K562 (cell line): ENCODE results near the gene DYNC1H1. TPM values are rescaled to one million over a fixed set of nuclear protein-coding genes. Genes with fewer than 3 reads are reported as not detected.

Experiments used
- ATAC-seq: fragments of 200-7000 bp; cut with Tn5 transposase; 3 replicates; pipeline ENCODE4 v1.9.1; 2020; ENCODE audit warnings: moderate library complexity
- BruUV-seq: library from RNA; stranded (reverse); fragments of 400-500 nt; replicated peaks from 2 replicates; lab custom pipeline; 2021; lab: Mats Ljungman, UMichigan
- CTCF ChIA-PET: fragments of 300-600 bp; formaldehyde crosslinking; extraction: SDS; loops from one replicate; lab custom pipeline; 2021; ENCODE audit warnings: low intra/inter-chr PET ratio; lab: Yijun Ruan, JAX
- POLR2A ChIA-PET: fragments of 300-600, 350-650 bp; sonication (Branson Sonifier 250); formaldehyde crosslinking; extraction: SDS; loops from one replicate; lab custom pipeline; 2021; ENCODE audit warnings: antibody characterized with exemption, inconsistent platforms; lab: Yijun Ruan, JAX
- DNase-seq, 4 experiments: peaks; one replicate each; pipeline versions ENCODE4 v3.0.0 to v3.0.0-alpha.2; 2011 to 2018; ENCODE audit warnings: low spot score in 3 of 4, mixed read lengths in 3 of 4; ENCODE audit errors: extremely low read depth in 1 of 4
- FAIRE-seq: peaks from 2 replicates; lab custom pipeline; 2011; peaks lifted over from hg19 to GRCh38; lab: Jason Lieb, UNC
- H2AFZ ChIP-seq: 2 replicates; pipeline ENCODE4 v1.6.0; 2011; ENCODE audit warnings: low read depth, low read length, control low read depth, inconsistent platforms
- H3K27ac ChIP-seq: fragments of 200-600 bp; 3 replicates; pipeline ENCODE4 v1.8.0; 2011; ENCODE audit warnings: low read depth, mild to moderate bottlenecking, control low read depth, inconsistent platforms, low read length, moderate library complexity, mixed read lengths; ENCODE audit errors: extremely low read depth
- H3K27me3 ChIP-seq, 2 experiments: fragments of 300-600 bp in 1 of 2; 2 replicates in 1 of 2; 3 replicates in 1 of 2; pipeline versions ENCODE4 v1.6.0 to v1.8.0; 2011; ENCODE audit warnings: inconsistent platforms in 2 of 2, low read length in 2 of 2, mild to moderate bottlenecking in 1 of 2, mixed read lengths in 1 of 2, moderate library complexity in 1 of 2; ENCODE audit not compliant: control insufficient read depth in 2 of 2, insufficient read depth in 2 of 2
- H3K36me3 ChIP-seq: fragments of 300-600 bp; 3 replicates; pipeline ENCODE4 v1.8.0; 2011; ENCODE audit warnings: mild to moderate bottlenecking, low read length, inconsistent platforms; ENCODE audit not compliant: control insufficient read depth, insufficient read depth
- H3K4me1 ChIP-seq, 2 experiments: fragments of 200-600 bp in 1 of 2; replicated peaks in 1 of 2; 2 replicates in 1 of 2; 3 replicates in 1 of 2; pipeline versions ENCODE4 v1.5.1 to v1.8.0; 2011; ENCODE audit warnings: inconsistent platforms in 2 of 2, low read length in 2 of 2, mild to moderate bottlenecking in 1 of 2, mixed read lengths in 1 of 2, moderate library complexity in 1 of 2; ENCODE audit not compliant: control insufficient read depth in 2 of 2, insufficient read depth in 2 of 2
- H3K4me2 ChIP-seq: 2 replicates; pipeline ENCODE4 v1.6.1; 2011; ENCODE audit warnings: low read length, control low read depth, inconsistent platforms, mixed read lengths; ENCODE audit not compliant: insufficient read depth
- H3K4me3 ChIP-seq: fragments of 200-600 bp; sonication (generic), shearing (Covaris generic); 2 replicates; pipeline ENCODE4 v1.5.1; 2016; ENCODE audit warnings: control low read depth, inconsistent platforms
- H3K79me2 ChIP-seq: fragments of 200-600 bp; 3 replicates; pipeline ENCODE4 v1.8.0; 2011; ENCODE audit warnings: low read length, inconsistent platforms; ENCODE audit not compliant: control insufficient read depth, insufficient read depth
- H3K9ac ChIP-seq, 2 experiments: 2 replicates each; pipeline versions ENCODE4 v1.6.0 to v1.6.1; 2011; ENCODE audit warnings: low read depth in 2 of 2, low read length in 2 of 2, control low read depth in 1 of 2, inconsistent platforms in 1 of 2, mild to moderate bottlenecking in 1 of 2, mixed read lengths in 1 of 2; ENCODE audit not compliant: insufficient read depth in 1 of 2
- H3K9me1 ChIP-seq: one replicate; pipeline ENCODE4 v1.6.0; 2011; ENCODE audit warnings: inconsistent platforms, mild to moderate bottlenecking, low read length, moderate library complexity; ENCODE audit not compliant: control insufficient read depth, insufficient read depth
- H3K9me3 ChIP-seq: replicated peaks from 2 replicates; pipeline ENCODE4 v1.5.1; 2011; ENCODE audit warnings: low read depth, low read length, inconsistent platforms; ENCODE audit not compliant: control insufficient read depth, insufficient read depth
- H4K20me1 ChIP-seq: replicated peaks from 2 replicates; pipeline ENCODE4 v1.6.1; 2011; ENCODE audit warnings: low read length, inconsistent platforms, mixed read lengths; ENCODE audit not compliant: control insufficient read depth, insufficient read depth
- DDX20 ChIP-seq: fragments of 450-650 bp; IDR thresholded peaks from 2 replicates; pipeline ENCODE4 v1.6.1; 2016; ENCODE audit warnings: missing genetic modification characterization, low read depth, mild to moderate bottlenecking, missing compliant biosample characterization, moderate library complexity
- DIDO1 ChIP-seq: fragments of 450-650 bp; IDR thresholded peaks from 2 replicates; pipeline ENCODE4 v1.6.1; 2016; ENCODE audit warnings: low read depth, missing biosample characterization, missing genetic modification characterization
- EP300 ChIP-seq: IDR thresholded peaks from 2 replicates; pipeline ENCODE4 v1.6.1; 2012; ENCODE audit warnings: low read length, improper control_type of control experiment
- NEUROD1 ChIP-seq: fragments of 150-350 bp; IDR thresholded peaks from 2 replicates; pipeline ENCODE4 v1.6.1; 2014; ENCODE audit warnings: borderline replicate concordance, low read length, low read depth; ENCODE audit not compliant: partially characterized antibody
- PCBP1 ChIP-seq: fragments of 200-400 bp; formaldehyde crosslinking; IDR thresholded peaks from 2 replicates; pipeline ENCODE4 v1.6.1; 2018; ENCODE audit warnings: mild to moderate bottlenecking, low read depth, low read length; ENCODE audit not compliant: poor library complexity, severe bottlenecking
- POU5F1 ChIP-seq: fragments of 150-350 bp; IDR thresholded peaks from 2 replicates; pipeline ENCODE4 v1.6.1; 2014; ENCODE audit warnings: borderline replicate concordance, low read length, low read depth, mild to moderate bottlenecking; ENCODE audit not compliant: partially characterized antibody
- RBM34 ChIP-seq: fragments of 200-400 bp; formaldehyde crosslinking; IDR thresholded peaks from 2 replicates; pipeline ENCODE4 v1.6.1; 2018; ENCODE audit warnings: low read length, borderline replicate concordance; ENCODE audit not compliant: insufficient read depth
- SOX6 ChIP-seq: fragments of 450-650 bp; IDR thresholded peaks from 2 replicates; pipeline ENCODE4 v1.6.1; 2014; ENCODE audit warnings: mild to moderate bottlenecking
- TAF9B ChIP-seq: fragments of 450-650 bp; IDR thresholded peaks from 2 replicates; pipeline ENCODE4 v1.6.1; 2018; ENCODE audit warnings: mild to moderate bottlenecking; ENCODE audit not compliant: partially characterized antibody
- TOE1 ChIP-seq, 2 experiments: fragments of 450-650 bp in 1 of 2; sonication (generic) in 1 of 2; formaldehyde crosslinking in 1 of 2; IDR thresholded peaks; 2 replicates each; pipeline versions ENCODE4 v1.7.1 to v1.8.0; 2016 to 2022; ENCODE audit warnings: borderline replicate concordance in 2 of 2, mild to moderate bottlenecking in 2 of 2, antibody characterized with exemption in 1 of 2, inconsistent platforms in 1 of 2, low read depth in 1 of 2, missing genetic modification reagents in 1 of 2, moderate library complexity in 1 of 2
- ZNF583 ChIP-seq: fragments of 250-450 bp; sonication (Bioruptor Pico); IDR thresholded peaks from 2 replicates; pipeline ENCODE4 v1.4.0; 2020
- WGBS: fragments of 100-300 bp; shearing (Covaris generic); methylation state at CpG from one replicate; pipeline ENCODE4 v1.1.6; 2016; ENCODE audit warnings: low coverage, mixed read lengths; ENCODE audit not compliant: insufficient coverage; ENCODE audit errors: missing lambda C conversion rate; 5-methylcytosine and 5-hydroxymethylcytosine counted together
- in situ Hi-C: fragments of 300-500 bp; cut with MboI; formaldehyde crosslinking; loops from 4 replicates; pipeline ENCODE4 v1.15.0; 2018; ENCODE audit warnings: inconsistent platforms, mixed read lengths
- intact Hi-C: fragments of 100-400 bp; cut with micrococcal nuclease; formaldehyde crosslinking; loops from 2 replicates; pipeline ENCODE4 v1.14.2; 2022
- polyA plus RNA-seq, 8 experiments: library from polyadenylated mRNA; depleted of rRNA in 4 of 8; stranded (reverse) in 5 of 8; unstranded in 3 of 8; fragments of >200 nt; fragmentation: Nextera tagmentation in 2 of 8; fragmentation: Illumina TruSeq in 1 of 8; extraction: Ambion mirVana in 2 of 8; extraction: Trizol in 1 of 8; gene quantifications; 2 replicates each; pipeline versions ENCODE4 v1.2.1 to v1.2.3, GENCODE V29; 2011 to 2014; ENCODE audit warnings: inconsistent platforms in 1 of 8, missing spikeins in 1 of 8
- total RNA-seq, 7 experiments: library from RNA; depleted of rRNA in 6 of 7; stranded (reverse); fragments of >200 nt in 6 of 7; fragmentation: Illumina TruSeq in 2 of 7; extraction: Trizol in 2 of 7; gene quantifications; 2 replicates each; pipeline versions ENCODE4 v1.2.1 to v1.2.3, GENCODE V29; 2011 to 2021; ENCODE audit warnings: low replicate concordance in 1 of 7
- TF ChIP-seq, protein P1 (sequence below): sonication (generic); formaldehyde crosslinking; IDR thresholded peaks from 2 replicates; pipeline ENCODE4 v1.8.1; 2023; ENCODE audit warnings: mild to moderate bottlenecking, missing genetic modification reagents
- TF ChIP-seq, protein P2 (sequence below): fragments of 450-650 bp; formaldehyde crosslinking; IDR thresholded peaks from 2 replicates; pipeline ENCODE4 v1.4.0; 2020; ENCODE audit warnings: mild to moderate bottlenecking, moderate library complexity

DYNC1H1 gene
- total and polyA plus RNA-seq, 9 of the 15 experiments (the other 6 are each of a cell fraction or from before 2014, with no cell fraction given) = 31.9 to 335 (median 115) TPM

- BruUV-seq = no TSS peak
- no peaks in the 10 kb centered on the region for H3K9me3 ChIP-seq
- no peak overlapping the region for H3K4me3 ChIP-seq
- in situ Hi-C loops (no loop called here), intact Hi-C loops (no loop called here)
- H3K27ac ChIP-seq = peak overlapping the region; percentile 71
- no peak overlapping the region for H3K4me2 ChIP-seq
- H3K36me3 ChIP-seq = peaks cover 29% of the 10 kb centered on the region; the same call in 2 of the 3 replicates
- FAIRE-seq (peak; percentile 96), ATAC-seq (peak; percentile 97), DNase-seq (peak; percentile 80 to 89 (median 82))
- H3K9me1 ChIP-seq = no peaks in the 10 kb centered on the region
- H3K4me1 ChIP-seq = peaks cover 25 to 34% of the 10 kb centered on the region in 2 experiments; a peak in 4 of 5 replicates
- H2AFZ ChIP-seq = no peak overlapping the region
- H4K20me1 ChIP-seq = no peaks in the 10 kb centered on the region
- H3K9ac ChIP-seq = peak overlapping the region in 1 of 2 experiments; percentile 24; a peak in 1 of 4 replicates
- ChIA-PET CTCF (no interaction called here), POLR2A (interaction anchor here (0.7 to 2.4 kb wide), 4 partner anchors 10 to 38 kb away, joined by 3 to 10 read pairs (median 4); no protein-coding TSS in a partner anchor)
- WGBS = 4% methylated on average over 10 of the region's 10 CpGs
- no peaks in the 10 kb centered on the region for H3K79me2 ChIP-seq
- no peaks in the 10 kb centered on the region for H3K27me3 ChIP-seq
- TF ChIP-seq PCBP1 = no peak
- TF ChIP-seq TAF9B = peak; percentile 43
- peak; percentile 72 for TF ChIP-seq EP300
- no peak for TF ChIP-seq TOE1 (IDR thresholded peaks at IDR 0.05; ENCODE audit: borderline replicate concordance)
- TF ChIP-seq TOE1 (CRISPR knock-in tag; IDR thresholded peaks at IDR 0.05; ENCODE audit: borderline replicate concordance, low read depth) = no peak
- no peak for TF ChIP-seq SOX6
- TF ChIP-seq POU5F1 = no peak
- no peak for TF ChIP-seq RBM34
- TF ChIP-seq, protein P1, sequence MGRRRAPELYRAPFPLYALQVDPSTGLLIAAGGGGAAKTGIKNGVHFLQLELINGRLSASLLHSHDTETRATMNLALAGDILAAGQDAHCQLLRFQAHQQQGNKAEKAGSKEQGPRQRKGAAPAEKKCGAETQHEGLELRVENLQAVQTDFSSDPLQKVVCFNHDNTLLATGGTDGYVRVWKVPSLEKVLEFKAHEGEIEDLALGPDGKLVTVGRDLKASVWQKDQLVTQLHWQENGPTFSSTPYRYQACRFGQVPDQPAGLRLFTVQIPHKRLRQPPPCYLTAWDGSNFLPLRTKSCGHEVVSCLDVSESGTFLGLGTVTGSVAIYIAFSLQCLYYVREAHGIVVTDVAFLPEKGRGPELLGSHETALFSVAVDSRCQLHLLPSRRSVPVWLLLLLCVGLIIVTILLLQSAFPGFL (CRISPR knock-in tag) = no peak
- no peak for TF ChIP-seq NEUROD1
- TF ChIP-seq ZNF583 = no peak
- no peak for TF ChIP-seq DIDO1 (tag)
- no peak for TF ChIP-seq DDX20 (tag)
- TF ChIP-seq, protein P2, sequence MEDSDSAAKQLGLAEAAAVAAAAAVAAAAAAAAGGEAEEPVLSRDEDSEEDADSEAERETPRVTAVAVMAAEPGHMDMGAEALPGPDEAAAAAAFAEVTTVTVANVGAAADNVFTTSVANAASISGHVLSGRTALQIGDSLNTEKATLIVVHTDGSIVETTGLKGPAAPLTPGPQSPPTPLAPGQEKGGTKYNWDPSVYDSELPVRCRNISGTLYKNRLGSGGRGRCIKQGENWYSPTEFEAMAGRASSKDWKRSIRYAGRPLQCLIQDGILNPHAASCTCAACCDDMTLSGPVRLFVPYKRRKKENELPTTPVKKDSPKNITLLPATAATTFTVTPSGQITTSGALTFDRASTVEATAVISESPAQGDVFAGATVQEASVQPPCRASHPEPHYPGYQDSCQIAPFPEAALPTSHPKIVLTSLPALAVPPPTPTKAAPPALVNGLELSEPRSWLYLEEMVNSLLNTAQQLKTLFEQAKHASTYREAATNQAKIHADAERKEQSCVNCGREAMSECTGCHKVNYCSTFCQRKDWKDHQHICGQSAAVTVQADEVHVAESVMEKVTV = no peak
Measured at GRCh38 chr14:101927859-101928258, 36.5 kb upstream of the DYNC1H1 start.
